HG02840 (cell line): ENCODE measurements around the gene TMEM255B.

Source experiments
- ATAC-seq: cut with Tn5 transposase; IDR thresholded peaks from one replicate; pipeline ENCODE4 v1.9.1; 2021; ENCODE audit warnings: mild to moderate bottlenecking, moderate library complexity, moderate number of reproducible peaks; ENCODE audit not compliant: unreplicated experiment, low FRiP score

The TMEM255B gene

GRCh38 chr13:113765564-113765910 lies 6.5 kb downstream of the TMEM255B start:
- no peak for ATAC-seq

- ATAC-seq = no peak
Measured at GRCh38 chr13:113766035-113766800, 7.2 kb downstream of the TMEM255B start.

- ATAC-seq = no peak
Measured at GRCh38 chr13:113767366-113767765, 8.3 kb downstream of the TMEM255B start.

- no peak for ATAC-seq
Measured at GRCh38 chr13:113768018-113768905, 9.2 kb downstream of the TMEM255B start.

DNA sequence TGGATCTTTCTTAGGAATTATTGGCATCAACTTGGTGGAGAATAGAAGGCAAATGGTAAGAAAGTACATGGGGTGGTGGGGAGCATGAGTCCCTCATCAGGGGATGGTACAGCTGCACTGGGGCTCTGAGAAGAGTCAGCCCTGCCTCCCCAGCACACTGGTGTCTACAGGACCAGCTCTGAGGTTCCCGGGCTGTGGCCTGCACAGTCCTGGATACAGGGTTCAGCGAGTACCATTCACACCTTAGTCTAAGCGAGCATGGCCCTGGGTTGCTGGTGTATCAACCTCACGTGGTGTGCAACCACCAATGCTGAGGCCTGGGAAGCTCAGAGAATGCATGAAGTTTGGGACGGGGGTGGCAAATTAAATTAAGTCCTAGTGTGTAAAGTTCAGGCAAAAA lies 10.1 kb downstream of the TMEM255B start:
- no peak for ATAC-seq

GRCh38 chr13:113769881-113770280 lies 10.9 kb downstream of the TMEM255B start:
- ATAC-seq = no peak

- ATAC-seq = no peak
Measured at GRCh38 chr13:113770441-113770840, 11.4 kb downstream of the TMEM255B start.

GRCh38 chr13:113770937-113771336 lies 11.9 kb downstream of the TMEM255B start:
- no peak for ATAC-seq

GRCh38 chr13:113771709-113772331 lies 12.8 kb downstream of the TMEM255B start:
- ATAC-seq = no peak

DNA sequence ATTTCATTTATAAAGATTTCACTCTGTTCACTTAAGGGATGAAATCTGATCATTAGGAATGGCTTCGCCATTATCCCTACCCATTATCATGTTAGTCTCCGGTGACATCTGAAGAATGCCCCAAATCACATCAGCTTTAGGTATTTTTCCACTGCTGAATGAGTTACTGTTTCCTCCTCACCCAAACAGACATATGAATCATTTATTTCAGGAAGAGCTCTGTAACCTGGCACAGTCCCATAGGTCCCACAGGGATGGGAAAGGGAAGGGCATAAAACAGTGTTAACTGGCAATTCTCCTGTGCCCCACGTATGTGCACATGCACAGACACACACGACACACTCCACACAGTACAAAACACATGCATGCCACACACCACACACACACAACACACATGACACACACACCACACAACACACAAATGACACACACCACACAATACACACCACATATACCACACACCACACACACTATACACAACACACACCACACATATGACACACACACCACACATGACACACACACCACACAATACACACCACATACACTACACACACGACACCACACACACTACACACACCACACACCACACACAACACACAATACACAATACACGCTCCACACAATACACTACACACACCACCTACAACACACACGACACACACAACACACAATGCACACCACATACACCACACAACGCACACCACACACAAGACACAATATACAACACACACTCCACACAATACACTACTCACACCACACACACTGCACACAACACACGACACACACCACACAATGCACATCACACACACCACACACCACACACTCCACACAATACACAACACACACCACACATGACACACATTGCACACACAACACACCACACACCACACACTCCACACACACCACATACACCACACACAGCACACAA lies 15.4 kb downstream of the TMEM255B start:
- ATAC-seq = no peak

GRCh38 chr13:113775451-113776145 lies 16.6 kb downstream of the TMEM255B start:
- ATAC-seq = no peak

DNA sequence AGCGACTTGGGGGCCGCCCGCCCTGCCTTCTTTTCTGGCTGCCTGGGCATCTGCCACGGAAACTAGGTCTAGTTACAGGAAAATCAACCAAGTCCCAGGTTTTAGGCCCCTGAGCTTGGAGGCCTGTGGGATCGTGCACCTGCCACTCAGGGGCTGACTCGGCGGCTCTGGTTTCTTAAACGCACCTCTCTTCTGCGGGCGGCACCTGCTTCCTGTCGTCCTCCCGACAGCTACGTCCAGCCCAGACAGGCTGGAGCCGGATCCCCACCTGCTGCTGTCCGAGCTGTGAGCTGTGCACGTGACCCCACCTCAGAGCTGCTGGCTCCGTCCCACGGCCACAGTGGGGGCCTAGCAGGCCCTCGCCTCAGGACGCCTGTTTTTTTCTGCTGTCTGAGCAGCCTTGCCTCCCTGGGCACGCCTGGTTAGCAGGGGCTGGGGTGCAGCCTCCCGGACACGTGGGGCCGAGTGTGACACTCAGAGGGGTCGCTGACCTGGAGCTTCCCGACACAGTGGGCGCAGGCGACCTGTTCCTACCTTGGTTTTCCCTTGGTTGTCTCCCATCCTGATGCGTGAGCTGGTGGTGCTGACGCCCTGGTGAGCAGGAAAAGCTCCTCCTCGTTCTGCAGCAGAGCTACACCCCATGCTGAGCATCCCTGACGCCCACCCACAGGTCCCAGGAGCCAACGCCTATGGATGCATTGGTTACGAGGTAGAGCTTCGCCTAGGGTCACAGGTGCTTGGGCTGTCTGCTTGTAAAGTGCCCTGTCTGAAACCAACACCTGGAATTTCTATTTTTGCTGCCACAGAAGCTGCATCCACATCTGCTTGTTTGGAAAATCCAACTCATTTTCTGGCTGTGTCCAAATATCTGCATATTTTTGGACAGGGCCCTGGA lies 17.5 kb downstream of the TMEM255B start:
- no peak for ATAC-seq

DNA sequence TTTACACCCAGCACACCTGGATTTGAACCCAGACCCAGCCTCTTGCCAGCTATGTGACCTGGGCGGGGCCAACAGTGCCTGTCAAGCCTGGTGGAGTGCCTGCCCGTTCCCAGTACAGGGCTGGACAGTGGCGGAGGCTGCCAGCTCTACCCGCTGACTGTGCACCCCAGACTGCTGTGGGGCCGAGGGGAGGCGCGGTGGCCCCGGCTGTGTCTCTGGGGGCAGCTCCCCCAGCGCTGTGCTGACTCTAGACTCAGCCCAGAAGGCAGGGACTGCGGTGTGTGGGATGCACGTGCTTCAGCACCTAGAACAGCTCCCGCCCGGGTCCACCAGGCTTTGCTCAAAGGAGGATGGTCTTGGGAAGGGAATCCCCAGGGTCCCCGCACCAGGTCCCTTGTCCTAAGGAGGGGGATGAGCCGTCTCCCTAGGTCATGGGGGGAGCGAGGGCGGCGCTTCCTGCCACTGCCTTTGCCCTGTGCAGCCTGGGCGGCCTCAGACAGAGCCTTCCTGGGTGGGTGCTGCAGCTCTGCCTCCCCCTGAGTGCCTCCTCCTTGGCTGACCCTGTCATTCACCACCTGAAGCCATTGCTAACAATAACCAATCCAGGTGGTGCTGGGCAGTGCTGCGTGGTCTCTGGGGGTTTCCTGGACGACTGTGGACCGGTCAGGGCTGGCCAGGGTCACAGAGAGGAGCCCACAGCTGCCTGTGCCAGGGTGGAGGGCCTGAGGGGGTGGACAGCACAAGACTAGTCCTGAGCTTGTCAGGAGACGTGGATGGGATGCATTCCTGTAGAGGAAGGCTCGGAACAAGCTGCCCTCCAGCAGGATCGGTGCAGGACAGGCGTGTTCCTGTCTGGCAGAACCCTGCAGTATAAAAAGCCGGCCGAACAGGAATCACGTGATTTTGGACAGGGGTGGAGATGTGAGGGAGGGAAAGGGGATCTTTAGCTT lies 18.6 kb downstream of the TMEM255B start:
- no peak for ATAC-seq

DNA sequence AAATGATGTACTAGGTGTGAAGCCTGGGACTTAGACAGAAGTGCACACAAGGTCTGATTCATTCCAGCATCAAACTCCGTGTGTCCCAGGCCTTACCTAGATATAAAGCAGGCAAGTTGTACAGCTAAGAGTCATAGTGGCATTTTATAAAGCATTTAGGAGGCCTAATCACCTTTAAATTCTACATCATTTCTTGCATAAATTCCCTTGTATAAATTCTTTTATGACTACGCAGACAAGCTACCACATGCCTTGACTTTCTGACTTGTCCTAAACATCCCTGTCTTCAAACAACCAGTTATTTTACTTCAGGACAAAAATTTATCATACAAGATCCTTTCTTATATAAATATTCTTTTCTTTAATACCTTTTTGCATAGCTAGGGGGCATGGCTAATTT lies 22.5 kb downstream of the TMEM255B start:
- ATAC-seq = no peak

DNA sequence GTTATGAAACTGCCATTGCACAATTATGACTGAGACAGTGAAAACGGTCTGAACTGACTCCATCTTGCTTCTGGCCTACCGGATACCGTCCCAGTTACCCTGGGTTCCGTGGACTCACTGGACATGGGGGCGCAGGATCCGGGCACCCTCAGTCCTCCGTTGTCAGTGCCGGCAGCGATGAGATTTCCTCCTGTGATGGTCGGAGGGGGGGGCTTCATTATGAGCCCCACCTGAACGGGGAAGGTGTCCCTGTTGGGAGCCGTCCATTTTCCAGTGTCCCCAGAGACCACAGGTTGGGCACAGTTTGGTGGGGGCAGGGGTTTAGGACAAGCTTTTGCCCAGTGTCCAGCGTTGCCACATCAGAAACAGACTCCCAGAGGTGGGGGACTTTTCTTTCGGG lies 23.4 kb downstream of the TMEM255B start:
- no peak for ATAC-seq

- no peak for ATAC-seq
Measured at GRCh38 chr13:113783200-113783881, 24.3 kb downstream of the TMEM255B start.
